ENCODE data around the gene MANSC4.

- TF ChIP-seq CTCF (IDR thresholded peaks at IDR 0.05): no peak
- TF ChIP-seq POLR2A (IDR thresholded peaks at IDR 0.05): no peak
Measured at GRCh38 chr12:27806259-27806658, 26.2 kb upstream of the MANSC4 start.
